Stimulated activated CD4-positive, alpha-beta T cell treated with anti-CD3 and anti-CD28 coated beads, Interleukin-15, amount 100 ng/mL, for 48 hours (primary cell): Measurements from ENCODE around the gene AADACL4.

Experiments
- DNase-seq, 2 donors: peaks; one replicate each; pipeline ENCODE4 v3.0.0-alpha.2; 2020; ENCODE audit warnings: low read depth in 2 of 2

Gene AADACL4

DNA sequence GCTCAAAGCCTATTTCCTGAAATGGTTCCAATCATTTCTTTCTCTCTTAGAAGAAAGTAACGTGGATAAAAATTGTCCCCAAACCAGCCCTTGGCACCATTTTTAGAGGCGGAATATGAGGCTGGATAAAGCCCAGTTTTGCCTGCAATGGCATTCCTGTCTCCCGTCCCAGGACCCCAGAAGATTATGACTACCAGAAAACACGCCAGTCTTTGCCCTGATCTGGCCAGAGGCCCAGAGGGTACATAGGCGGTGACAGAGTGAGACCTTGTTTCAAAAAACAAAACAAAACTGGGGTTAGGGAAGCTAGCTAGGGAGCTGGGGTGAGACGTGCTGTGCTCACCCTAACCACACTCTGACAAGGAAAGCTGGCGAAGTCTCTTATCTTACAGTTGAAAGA lies at the start of gene AADACL4:
AADACL4 (plus strand) TSS at position 301 of the 400 bp plus-strand sequence. CDS start 462 bp downstream, outside the sequence.
- DNase-seq = no peak

DNA sequence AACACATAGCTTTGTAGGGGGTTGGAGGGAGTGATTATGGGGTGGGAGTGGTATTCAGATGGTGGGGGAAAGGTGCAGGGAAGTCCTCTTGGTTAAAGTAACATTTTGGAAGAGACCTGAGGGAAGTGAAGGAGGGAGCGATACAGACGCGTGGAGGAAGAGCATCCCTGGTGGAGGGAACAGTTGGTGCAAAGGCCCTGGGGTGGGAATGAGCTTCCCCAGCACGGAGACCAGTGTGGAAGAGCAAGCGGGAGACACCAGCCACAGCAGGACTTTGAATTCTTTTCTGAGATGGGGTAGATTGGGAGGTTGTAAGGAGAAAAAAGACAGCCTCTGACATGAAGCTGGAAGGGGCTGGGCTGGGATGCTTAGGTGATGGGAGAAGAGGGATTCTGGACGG lies 49.4 kb upstream of the AADACL4 start:
- DNase-seq = no peak

DNA sequence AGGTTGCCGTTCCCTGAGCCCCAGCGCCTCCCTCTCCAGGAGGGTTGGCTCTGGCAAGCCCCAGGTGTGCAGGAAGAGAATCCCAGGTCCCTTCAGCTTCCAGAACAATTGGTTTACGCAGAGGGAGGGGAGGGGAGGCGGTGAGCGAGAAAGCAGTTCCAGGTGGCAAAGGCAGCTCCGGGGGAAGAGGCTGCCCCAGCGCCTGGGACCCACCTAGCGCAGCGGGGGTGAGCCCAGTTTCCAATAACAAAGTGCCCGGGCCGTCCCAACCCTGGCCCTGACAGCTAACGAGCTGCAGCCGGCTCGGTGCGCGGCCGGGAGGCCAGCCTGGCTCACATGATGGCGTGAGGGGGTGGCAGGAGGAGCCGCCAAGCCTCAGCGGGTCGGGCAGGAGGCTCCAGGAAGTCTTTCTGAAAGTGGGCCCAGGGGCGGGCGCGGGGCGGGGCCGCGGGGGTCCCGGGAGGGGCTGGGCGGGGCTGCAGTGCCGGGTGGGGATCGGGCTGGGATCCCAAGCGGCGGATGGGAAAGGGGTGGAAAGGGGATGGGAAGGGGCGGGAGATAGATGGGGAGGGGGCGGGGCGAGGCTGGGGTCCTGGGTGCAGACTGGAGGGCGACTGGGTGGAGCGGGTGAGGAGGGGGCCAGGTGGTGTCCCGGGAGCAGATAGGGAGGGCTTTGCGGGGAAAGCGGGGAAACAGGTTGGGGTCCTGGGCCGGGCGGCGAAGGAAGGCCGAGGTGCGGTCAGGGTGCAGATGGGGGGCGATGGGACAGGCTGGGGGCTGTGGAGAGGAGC lies 48.7 kb upstream of the AADACL4 start:
- no peak for DNase-seq

DNA sequence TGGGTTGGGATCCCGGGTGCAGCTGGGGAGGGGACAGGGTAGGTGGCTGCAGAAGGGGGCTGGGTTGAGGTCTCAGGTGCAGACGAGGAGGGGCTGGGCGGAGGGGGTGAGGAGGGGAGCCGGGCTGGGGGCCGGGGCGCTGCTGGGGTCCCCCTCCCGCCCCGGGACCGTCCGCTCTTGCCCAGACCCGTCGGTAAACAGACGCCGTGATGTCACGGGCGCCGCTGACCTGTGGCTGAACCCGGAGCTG lies 48.2 kb upstream of the AADACL4 start:
- no peak for DNase-seq

DNA sequence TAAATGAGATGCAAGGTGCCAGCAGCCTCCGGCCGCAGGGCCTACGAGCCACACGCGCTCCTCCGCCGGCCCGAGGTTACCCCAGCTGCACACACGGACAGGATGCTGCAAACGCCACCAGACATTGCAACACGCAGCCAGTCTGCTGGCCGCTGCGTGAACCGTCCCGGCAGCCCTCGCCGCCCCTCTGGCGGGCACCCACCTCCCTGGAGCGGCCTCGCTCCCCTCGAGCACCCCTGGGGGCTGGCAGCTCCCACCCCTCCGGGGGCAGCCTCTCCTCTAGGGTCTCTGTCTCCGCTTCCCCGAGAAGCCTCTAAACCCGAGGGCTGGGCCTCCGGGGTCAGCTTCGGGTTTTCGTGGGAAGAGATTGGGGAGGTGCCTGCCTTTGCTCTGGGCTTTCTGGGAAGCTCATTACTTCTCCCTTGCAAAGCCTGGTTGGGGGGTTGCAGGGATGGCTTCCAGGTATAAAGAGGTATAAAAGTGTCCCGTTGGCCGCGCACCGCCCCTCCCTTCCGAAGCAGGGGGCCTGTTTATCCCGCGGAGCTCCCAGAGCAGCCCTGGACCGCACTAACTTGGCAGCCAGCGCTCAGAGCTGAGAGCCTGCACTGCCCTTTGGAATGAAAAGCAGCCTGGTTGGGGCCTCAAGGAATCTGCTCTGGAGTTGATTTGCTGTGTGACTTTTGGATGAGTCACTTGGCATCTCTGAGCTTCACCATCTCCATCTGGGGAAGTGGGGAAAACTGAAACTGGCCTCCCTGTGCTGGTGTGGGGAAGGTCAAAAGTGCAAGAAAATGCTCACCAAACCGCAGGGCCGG lies 47.7 kb upstream of the AADACL4 start:
- DNase-seq = no peak

DNA sequence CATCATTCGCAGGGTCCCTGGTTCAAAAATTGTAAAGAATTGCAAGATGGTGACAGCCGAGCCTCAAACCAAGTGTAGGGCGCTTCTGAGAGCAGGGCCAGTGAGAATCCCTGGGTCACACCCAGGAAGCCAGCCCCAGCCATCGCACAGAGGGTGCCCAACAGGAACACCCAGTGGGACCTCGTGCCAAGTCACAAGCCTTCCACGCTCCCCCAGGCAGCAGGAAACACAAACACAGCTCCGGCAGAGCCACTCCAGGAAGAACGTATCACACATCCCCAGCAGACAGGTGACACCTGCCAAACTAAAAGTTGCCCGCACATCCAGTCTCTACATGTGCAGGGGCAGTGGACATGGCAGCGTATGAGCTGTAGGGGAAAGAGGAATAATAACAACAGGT lies 46.1 kb upstream of the AADACL4 start:
- no peak for DNase-seq

DNA sequence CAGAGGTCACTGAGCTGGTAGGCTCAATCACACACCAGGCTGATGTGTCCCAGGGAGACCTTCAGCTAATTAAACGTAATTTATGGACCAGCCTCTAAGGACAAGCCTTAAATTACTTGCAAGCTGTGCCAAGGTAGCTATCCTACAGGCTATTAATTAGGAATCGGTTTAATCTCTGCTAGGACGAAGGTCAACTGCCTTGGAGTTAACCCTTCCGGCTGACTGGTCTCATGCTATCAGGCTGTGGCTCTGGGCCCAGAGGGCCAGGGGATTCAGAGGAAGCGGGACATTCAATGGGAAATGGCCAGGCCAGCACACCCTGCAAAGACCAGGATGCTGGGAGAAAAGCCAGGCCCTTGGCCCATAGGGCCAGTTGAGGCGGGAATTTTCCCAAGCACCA lies 44.9 kb upstream of the AADACL4 start:
- DNase-seq = no peak

DNA sequence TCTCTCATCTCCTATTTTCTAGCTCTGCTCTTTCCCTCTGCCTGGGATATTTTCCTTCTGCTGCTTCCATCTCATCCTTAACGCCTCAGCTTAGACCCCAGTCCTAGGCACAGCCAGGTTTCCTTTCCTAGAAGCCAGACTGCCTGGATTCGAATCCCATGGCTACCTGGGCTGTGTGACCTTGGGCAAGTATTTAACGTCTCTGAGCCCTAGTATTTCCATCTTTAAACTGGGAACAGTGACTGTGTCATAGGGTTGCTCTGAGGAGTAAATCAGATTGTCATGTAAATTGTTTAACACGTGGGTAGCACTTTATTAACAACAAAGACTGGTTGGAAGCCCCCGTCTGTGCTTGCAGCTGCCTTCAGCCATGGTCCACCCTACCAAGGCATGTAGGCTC lies 44.2 kb upstream of the AADACL4 start:
- no peak for DNase-seq

DNA sequence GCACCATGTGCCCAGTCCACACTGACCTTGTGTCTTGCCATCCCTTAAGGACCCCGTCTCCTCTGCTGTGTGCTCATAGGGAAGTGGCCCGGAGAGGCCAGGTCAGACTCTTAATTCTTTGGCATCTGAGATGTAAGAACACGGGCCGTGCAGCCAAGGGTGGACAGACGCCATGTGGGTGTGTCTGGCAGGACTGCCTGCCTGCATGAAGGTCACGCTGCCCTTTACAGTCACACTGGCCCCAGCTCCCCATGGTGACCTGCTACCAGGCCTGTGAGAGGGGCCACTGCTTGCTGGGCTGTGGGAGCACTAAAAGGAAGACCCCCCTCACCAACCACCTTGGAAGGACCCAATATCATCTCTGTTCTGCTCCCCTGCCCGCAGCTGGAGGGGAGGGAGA lies 43.5 kb upstream of the AADACL4 start:
- no peak for DNase-seq

DNA sequence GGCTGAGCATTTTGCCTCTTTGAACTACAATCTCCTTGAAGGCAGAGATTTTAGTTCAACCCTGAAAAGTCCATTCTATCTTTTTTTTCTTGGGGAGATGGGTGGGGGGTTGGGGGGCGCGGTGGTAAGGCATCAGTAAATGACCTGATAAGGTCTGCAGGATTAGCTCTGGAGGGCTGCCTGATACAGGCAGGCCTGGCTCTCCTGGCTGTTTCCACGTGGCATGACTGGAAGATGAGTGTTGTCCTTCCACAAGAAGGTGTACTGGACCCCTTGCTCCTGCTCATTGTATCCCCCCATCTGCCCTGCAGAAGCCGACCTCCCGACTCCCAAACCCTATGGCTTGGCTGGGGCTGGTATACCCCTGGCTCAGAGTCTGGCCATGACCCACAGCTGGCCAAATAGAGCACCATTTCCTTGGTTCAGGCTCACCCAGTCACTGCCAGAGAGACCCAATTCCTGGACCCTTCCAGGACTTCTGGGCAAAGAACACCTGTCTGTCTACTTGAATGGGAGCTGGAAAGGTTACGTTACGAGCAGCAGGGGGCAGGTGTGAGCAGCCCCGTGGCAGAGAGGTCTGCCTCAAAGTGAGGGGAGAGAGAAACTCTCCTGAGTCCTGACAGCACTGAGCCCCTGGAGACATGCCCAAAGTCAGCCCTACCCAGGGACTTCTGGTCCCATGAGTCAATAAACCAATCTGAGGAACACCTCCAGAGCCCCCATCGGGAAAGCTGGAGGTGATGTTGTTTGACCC lies 42.8 kb upstream of the AADACL4 start:
- peak in 1 of 2 donors; percentile 31 for DNase-seq

DNA sequence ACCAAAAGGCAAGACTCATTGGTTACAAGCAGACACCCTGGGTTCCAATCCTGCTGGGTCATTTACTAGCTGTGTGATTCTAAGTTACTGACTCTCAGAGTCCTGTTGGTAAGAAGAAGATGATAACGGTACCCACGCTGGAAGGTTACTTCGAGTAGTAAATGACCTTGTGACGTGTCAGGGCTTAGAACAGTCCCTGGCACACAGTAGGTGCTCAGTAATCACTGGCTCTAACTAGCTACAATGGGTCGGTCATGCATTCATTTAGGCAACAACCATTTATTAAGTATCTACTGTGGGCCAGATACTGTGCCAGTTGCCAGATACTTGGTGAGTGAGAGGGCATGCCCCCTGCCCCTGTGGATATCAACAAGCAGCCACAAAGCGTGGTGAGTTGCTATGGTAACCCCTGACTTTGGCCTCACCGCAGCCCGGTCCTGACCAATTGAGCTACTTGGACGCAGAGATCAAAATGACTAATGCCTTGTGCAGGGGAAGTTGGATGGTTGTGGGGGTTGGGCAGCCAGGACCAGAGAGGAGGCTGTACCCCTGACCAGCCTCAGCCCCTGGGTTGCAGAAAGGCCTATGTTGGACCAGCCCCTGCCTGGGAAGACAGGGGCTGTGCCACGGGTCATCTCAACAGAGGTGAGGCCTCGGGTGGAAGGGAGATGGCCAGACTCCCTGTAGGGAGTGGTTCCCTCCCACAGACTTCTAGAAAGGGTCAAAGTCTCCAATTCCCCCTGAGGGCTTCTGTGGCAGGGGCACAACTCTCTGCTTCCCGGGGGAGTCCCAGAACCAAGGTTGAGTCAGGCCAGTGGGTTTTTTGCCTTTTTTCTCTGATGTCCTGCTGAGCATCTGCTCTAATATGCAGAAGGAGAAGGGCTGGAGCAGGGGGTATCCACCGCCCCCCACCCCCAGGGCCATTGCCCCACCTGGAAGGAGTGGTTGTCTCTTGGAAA lies 41.9 kb upstream of the AADACL4 start:
- no peak for DNase-seq

DNA sequence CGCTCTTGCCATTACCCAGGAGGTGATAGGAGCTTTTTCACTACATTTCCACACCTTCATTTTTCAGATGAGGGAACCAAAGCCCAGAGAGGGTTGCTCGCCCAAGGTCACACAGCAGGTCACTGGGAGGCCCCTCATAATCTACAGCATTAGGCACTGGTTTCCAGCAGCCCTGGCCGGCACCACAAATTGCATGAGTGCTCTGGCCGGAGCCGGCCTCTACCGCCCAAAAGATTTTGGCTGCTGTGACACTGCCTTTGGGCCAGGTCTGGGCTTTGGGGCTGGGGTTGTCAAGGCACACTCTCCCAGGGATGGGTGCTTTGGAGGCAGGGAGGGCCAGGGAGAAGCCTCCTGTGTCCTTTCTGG lies 41.2 kb upstream of the AADACL4 start:
- no peak for DNase-seq

DNA sequence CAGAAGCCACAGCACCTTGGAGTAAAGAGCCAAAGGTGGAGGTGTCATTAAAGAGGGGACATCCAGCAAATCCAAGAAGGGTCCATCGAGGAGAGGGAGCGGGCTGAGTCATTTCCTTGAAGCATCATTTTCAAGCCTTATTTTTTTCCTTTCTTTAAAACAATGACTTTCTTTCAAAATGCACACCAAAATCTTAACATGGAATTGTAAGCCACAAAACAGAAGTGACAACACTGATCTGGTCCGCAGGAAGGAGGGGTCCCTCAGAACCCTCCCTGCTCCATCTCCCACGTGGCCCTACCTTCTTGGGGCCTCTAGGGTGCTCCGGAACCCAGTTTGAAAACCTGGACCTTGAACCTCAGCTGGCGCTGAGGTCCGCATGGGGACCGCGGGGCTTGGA lies 40.7 kb upstream of the AADACL4 start:
- DNase-seq = no peak

DNA sequence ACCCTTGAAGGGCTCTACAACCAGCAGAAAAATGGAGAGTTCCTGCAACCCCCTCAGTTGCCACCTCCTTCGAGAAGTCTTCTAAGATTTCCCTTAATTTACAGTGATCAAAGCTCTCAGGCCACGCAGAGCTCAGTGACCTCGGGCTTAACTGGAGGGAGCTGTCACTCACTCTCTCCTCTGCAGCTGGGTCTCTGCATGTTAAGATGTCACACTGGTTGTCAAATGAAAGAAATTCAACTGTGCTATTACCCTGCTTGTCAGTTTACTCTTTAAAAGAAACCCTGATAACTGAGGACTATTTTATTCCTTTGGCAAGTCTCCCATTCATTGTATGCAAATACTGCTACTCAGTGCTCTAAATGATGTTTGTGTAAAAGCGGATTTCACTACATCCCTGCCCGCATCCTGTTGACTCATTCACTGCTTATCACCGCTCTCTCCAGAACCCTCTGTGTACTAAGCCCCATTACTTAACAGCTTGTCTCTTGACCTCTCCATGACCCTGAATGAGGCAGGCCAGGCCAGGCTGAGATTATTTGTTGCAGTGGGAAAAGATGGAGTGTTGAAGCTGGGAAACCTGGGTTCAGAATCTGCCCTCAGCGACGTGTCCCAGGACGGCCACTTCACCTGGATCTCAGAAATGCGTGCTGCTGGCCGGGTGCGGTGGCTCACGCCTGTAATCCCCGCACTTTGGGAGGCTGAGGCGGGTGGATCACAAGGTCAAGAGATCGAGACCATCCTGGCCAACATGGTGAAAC lies 39.6 kb upstream of the AADACL4 start:
- peak; percentile 56 to 63 for DNase-seq

DNA sequence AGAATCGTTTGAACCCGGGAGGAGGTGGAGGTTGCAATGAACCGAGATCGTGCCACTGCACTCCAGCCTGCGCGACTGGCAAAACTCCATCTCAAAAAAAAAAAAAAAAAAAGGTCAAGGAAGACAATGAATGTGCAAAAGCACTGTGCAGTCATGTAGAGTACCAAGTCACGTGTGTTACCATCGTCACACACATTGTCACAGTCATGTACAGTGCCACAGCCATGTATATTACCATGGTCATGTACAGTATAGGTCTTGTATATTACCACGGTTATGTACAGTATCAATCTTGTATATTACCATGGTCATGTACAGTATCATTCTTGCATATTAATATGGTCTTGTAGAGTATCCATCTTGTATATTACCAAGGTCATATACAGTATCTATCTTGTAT lies 38.9 kb upstream of the AADACL4 start:
- DNase-seq = no peak

DNA sequence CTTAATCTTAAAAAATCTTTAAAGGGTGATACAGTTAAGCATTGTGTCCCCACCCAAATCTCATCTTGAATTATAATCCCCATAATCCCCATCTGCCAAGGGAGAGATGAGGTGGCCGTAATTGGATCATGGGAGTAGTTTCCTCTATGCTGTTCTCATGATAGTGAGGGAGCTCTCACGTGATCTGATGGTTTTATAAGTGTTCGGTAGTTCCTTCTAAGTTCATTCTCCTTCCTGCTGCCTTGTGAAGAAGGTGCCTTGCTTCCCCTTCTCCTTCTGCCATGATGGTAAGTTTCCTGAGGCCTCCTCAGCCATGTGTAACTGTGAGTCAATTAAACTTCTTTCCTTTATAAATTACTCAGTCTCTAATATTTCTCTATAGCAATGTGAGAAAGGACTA lies 36.6 kb upstream of the AADACL4 start:
- no peak for DNase-seq

DNA sequence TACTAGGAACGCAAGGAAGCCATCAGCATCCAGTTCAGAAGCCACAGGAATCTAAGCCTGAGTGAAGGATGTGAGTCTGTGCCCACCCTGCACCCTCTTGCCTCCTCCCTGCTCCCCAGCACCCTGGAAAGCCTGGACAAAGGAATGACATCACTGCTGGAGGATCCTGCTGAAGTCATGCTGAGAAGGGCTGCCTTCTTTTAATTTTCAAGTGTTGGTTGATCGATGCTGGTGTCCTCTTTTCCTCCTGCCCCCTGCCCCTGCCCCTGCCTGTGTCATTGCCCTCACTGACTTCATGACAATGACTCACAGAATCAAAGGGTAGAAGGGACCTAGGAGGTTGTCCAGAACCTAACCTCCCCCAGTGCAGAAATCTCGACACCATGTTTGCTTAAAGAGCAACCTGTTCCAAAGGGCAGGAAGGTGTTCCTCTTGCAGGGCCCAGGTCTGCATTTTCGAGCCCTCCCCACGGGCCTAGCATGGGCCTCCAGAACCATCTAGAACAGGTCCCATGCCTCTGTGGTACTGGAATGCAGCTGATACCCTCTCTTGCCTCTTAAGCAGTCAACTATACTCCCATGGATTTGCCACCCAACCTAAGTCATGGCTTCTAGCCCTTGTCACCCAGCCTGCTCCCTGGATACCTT lies 35.5 kb upstream of the AADACL4 start:
- DNase-seq = no peak

DNA sequence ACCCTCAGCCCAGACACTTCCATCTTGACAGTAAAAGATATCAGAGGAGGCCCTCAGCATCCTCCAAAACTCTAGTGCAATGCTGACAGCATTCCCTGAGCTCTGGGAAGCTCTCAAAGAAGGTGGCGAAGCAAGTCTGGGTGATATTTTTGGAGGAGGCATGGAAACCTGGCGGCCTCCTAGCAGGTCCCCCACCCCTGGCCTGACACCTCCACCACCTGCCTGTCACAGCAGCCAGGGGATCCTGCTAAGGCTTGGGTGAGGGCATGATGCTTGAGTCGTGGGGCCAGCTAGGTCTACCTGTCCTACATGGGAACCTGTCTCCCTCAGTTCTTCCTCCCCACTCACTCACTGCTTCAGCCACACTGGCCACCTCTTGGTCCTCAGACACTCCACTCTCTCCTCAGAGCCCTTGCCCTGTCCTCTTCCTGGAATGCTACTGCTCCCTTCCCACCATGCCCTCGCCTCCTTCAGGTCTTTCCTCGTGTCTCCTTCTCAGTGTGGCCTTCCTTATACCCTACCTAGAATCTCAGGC lies 34.3 kb upstream of the AADACL4 start:
- no peak for DNase-seq

DNA sequence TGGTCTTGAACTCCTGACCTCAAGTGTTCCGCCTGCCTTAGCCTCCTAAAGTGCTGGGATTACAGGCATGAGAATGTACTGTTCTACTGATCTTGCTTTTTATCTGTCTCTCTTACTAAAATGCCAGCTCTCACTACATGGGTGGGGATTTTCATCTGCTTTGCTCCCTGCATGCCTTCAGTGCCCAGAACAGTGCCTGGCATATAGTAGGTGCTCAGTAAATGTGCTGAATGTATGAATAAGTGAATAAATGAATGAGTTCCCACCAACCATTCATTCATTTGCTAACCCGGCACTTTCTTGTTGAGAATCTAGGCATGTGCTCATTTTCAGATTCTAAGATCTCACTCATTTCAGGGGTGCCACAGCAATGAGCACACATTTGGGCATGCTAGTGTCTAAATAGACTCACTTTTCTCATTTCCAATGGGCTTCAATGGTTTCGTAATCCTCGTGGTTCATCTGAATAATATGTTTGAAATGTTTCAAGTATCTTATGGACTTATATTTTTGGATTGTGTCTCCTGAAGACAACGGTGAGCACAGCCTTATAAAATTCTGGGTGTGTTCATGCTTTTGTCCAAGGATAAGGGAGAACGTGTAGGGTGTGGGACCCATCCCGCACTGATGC lies 33.5 kb upstream of the AADACL4 start:
- no peak for DNase-seq

DNA sequence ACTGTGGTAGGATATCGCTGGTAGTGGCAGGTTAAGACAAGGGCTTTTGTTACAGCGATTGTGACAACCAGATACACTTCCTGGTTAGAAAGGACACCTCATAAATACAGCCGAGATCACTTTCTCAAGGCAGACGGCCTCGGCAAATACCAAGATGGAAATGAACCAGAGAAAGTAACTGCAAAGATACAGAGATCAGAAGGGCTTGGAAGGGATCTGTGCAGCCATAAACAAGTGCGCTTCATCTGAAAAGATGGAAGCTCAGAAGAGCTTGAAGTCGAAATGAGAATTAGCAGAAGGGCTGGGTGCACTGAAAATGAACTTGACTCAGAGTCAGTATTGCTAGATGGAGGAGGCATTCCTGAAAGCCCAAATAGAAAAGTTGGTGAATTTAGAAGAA lies 32.9 kb upstream of the AADACL4 start:
- no peak for DNase-seq
